LNCAP (cell line): Measurements from ENCODE around the gene SPACDR.
A peak's percentile ranks its signal among the peaks of the same experiment; 100 is the strongest.

ENCODE experiments used
- CTCF ChIP-seq: fragments of 450-650 bp; IDR thresholded peaks from 2 replicates; pipeline ENCODE4 v1.5.1; 2017; ENCODE audit warnings: mild to moderate bottlenecking

Gene SPACDR

GRCh38 chr7:100472121-100472851 is 8.2 kb upstream of the SPACDR start:
- no peak for TF ChIP-seq CTCF

GRCh38 chr7:100471021-100471420 is 7.0 kb upstream of the SPACDR start:
- no peak for TF ChIP-seq CTCF

GRCh38 chr7:100469227-100470044 is 5.4 kb upstream of the SPACDR start:
- TF ChIP-seq CTCF: peak; percentile 91

GRCh38 chr7:100467638-100468373 is 3.7 kb upstream of the SPACDR start:
- TF ChIP-seq CTCF: no peak

GRCh38 chr7:100466653-100467605 is 2.9 kb upstream of the SPACDR start:
- no peak for TF ChIP-seq CTCF

- TF ChIP-seq CTCF: peak; percentile 56
Observed at GRCh38 chr7:100465702-100466311, 1.7 kb upstream of the SPACDR start.
